Stimulated activated CD8-positive, alpha-beta memory T cell treated with anti-CD3 and anti-CD28 coated beads, Interleukin-2, amount 100 ng/mL, for 48 hours (primary cell): Measurements from ENCODE around the gene CT47C1.
"Not testable (repeated sequence)": the region's sequence is repeated elsewhere in the genome, so short reads cannot be mapped to it uniquely, and the experiment has no call there.

Experiments
- DNase-seq, 2 donors: peaks; one replicate each; pipeline ENCODE4 v3.0.0-alpha.2; 2020; ENCODE audit warnings: low read depth in 2 of 2

Gene CT47C1

DNA sequence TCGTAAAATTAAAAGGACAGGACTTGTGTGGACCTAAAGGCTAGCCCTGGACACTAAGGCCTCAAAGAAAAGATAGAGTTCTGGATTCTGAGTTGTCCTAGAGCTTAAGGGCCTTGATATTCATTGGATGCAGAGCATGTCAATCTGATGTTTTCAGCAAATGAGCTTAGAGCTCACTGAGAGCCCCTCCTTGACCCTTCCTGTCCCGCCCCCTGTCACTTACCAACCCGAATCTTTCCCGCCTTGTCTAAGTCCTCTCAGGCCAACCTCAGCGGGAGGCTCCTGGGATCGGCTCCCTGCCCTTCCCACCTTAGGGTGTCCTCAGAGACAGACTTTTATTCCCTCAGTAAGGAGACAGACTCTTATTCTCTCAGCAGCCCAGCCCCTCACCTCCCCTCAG is at the start of gene CT47C1:
TSS of gene CT47C1 (plus strand) at position 250 of the 400 bp plus-strand sequence. CDS start 233 bp downstream, outside the sequence.
- no peak for DNase-seq

GRCh38 chrX:119025900-119026299 is 46.9 kb upstream of the CT47C1 start:
- no peak for DNase-seq

- DNase-seq: not testable (repeated sequence)
Measured at GRCh38 chrX:119026344-119026743, 46.4 kb upstream of the CT47C1 start.

GRCh38 chrX:119027960-119028732 is 44.6 kb upstream of the CT47C1 start:
- not testable (repeated sequence) for DNase-seq

GRCh38 chrX:119028733-119029330 is 44.0 kb upstream of the CT47C1 start:
- no peak for DNase-seq

- DNase-seq: not testable (repeated sequence)
Measured at GRCh38 chrX:119029656-119030055, 43.1 kb upstream of the CT47C1 start.

DNA sequence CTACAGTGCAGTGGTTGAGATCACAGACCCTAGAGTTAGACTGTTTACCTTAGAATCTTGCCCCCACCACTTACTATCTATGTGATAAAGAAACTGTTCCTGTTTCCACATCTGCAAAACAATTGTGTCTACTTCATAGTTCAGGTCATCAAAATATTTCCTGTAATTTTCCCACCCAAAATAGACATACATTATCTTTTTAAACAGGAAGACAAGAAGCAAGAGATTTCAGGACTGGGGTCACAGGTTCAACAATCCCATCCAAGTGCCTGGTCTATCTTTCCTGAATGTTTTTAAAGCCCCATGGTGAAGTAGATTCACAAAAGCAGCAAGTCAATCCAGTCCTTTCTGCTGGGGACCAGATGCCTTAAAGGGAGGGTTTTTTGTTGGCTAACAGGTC is 41.8 kb upstream of the CT47C1 start:
- no peak for DNase-seq

DNA sequence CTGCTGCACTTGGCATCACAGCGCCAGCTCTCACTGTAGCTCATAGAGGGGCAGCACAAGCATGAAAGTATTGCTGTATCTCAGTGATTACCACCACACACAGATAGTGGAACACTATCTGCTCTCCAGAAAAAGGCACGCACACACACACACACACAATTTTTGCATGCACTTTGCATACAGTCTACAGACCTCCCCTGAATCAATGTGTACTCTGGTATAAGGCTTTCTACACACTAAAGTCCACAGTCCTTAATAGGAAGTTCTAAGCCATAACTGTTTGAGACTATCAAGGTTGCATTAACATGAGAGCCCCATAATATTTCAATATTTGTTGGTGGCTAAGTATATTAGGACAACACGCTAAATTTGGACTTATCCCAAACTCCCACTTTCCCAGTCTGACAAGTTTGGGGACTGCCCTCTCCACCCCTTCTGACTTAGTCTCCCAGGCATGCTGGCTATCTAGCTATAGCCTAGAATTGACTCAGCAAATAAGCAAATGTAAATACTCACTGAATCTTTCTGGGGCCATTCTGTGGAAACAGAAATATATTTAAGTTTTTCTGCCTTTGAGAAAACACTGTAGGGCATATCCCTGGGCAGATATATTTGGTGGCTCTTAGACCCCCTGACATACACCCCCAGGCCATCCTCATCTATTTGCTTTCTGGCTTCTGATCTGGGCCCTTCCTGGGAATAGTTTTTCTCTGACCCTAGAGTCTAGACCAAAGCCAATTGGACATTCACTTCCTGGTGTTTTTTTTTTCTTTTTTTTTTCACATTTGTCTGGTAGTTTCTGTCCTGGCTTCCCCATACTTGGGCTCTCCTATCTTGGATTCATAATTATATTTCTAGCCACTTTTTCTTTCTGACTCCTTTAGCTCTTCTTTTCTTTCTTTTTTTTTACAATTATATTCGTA is 36.4 kb upstream of the CT47C1 start:
- no peak for DNase-seq

DNA sequence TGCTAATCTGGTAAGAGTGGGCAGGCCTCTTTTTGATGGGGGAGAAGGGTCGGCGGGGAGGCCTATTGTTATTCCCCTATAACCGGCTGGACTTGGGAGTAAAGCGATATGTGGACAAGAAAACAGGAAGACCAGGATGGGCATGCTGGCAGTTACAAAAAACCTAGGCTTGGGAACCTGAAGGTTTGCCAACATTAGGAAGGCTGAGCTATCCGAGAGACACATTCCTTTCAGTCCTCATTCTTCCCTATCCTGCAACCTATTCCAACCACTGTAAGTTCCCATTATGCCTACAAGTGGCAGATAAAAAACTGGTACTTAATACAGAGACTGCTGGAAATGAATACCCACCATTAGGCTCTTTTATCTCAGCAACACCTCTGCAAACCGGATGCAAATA is 32.4 kb upstream of the CT47C1 start:
- DNase-seq: no peak

DNA sequence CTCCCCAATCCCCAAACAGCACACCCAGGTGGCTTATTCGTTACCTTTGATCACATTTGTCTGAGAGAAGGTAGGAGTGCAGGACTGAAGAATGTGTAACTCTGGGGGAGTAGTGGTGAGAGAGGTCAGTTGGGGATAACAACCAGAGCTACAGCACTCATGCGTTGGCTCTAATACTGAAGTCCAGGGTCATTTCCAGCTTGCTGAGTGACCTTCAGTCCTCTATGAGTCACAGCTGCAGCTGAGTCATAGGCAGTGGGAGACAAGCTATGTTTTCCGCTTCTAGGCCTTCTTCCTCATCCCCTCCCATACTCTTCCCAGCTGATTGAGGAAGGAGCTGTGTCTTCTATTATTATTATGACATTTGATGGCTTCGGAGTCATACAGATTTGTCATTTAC is 31.6 kb upstream of the CT47C1 start:
- DNase-seq: no peak

DNA sequence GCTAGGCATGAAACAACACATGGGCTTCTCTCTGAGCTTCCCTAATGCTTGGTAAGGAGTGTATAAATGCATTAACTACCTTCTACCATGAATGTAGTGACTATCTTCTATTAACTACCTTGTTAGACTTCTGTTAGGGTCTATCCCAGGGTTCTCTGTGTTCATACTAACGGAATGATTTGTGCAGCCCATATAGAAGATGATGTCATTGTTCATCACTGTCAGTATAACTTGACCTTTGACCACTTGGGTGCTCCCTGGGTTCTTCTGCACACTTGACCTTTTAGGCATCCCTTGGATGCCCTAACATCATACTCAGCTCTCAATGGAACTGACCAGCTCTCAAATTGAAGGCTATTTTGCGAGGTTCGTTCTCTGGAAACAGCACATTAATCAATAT is 30.8 kb upstream of the CT47C1 start:
- no peak for DNase-seq

DNA sequence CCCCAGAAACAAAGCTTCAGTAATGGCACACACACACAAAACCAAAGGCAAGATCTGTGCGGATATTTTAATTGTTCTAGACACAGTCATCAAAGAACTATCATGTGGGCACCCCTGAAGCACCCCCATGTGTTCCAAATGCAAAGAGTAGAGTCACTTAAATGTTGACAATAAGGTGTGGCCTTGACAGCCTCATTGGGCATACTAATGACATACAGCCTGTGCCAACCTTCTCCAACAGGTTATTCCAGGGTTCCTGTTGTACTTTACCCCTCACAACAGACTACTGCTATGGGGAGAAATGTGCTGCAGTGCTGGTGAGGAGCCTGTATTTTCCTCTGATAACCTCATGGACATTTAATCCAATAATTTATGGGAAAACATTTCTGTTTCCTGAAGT is 29.8 kb upstream of the CT47C1 start:
- no peak for DNase-seq

DNA sequence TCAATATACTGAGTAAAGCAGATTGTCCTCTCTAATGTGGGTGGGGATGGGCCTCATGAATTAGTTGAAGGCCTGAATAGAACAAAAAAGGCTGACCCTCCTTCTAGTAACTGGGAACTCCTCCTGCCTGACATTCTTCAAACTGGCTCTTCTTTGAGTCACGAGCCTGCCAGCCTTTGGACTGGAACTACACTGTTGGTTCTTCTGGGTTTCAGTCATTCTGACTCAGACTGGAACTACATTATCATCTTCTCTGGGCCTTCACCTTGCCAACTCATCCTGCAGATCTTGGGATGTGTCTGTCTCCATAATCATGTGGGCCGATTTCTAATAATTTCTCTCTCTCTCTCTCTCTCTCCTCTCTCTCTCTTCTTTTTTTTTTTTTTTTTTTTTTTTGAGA is 26.9 kb upstream of the CT47C1 start:
- DNase-seq: no peak

- DNase-seq: no peak
Measured at GRCh38 chrX:119055687-119056086, 17.1 kb upstream of the CT47C1 start.

DNA sequence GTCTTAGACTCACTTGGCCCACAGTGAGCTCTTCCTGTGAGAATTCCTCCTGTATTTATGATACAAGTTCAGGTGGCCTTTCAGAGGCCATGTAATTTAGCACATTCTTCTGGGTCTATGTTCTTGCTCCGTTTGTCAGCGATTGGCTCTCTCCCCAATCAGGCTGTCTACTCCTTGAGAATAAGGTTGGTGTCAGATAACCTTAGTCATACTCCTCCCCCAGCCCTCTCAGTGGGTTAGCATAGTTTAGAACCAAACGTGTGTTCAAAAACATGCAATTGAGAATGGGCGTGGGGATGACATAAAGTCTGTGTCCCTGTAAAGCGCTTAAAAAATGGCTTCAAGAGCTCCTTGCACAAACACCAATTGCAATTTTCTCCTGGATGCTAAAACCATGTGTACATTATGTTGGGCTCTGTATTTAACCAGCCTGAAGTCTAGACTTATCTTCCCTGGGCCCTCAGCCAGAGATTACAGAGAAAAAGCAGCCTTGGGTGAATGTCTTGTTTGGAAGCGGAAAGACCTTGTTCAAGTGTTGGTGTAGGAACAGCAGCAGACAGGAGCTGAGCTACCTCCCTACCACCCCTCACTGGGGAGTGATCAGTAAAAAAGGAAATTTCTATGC is 9.9 kb upstream of the CT47C1 start:
- no peak for DNase-seq

GRCh38 chrX:119063428-119063827 is 9.4 kb upstream of the CT47C1 start:
- DNase-seq: no peak

- DNase-seq: peak in 1 of 2 donors; percentile 23
Measured at GRCh38 chrX:119067023-119067739, 5.6 kb upstream of the CT47C1 start.

- DNase-seq: no peak
Measured at GRCh38 chrX:119069128-119069527, 3.7 kb upstream of the CT47C1 start.

- DNase-seq: no peak
Measured at GRCh38 chrX:119069762-119070161, 3.0 kb upstream of the CT47C1 start.

GRCh38 chrX:119071381-119071780 is 1.4 kb upstream of the CT47C1 start:
- DNase-seq: no peak

- no peak for DNase-seq
Measured at GRCh38 chrX:119073200-119073905, 560 bp downstream of the CT47C1 start.
